Measurements from ENCODE around the gene SMURF2. TPM values are rescaled to one million over a fixed set of nuclear protein-coding genes. Genes with fewer than 3 reads are reported as not detected.
A peak's percentile ranks its signal among the peaks of the same experiment; 100 is the strongest.

The SMURF2 gene
- total RNA-seq, 1 donor from 2014 or later: 42.3 TPM

DNA sequence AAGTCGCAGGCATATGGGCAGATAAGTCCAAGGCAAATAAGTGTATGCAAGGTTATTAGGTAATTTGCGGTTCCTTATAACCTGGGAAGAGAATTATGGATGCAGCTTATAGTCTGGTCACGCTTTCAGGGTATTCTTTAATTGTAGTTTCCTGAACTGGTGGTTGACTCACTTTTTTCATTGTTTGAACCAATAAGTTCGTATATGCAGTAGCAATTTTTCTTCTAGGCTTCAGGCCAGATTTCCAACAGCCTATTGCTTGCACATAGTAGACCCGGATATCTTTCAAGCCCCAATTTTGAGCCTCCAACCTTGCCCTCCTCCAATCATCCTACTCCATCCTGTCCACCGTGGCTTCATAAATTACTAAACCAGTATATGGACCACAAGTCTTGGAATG, 142.5 kb downstream of the SMURF2 start:
- no peaks in the 10 kb centered on the region for H3K4me1 Mint-ChIP-seq (ENCODE audit: unreplicated experiment)
- H3K36me3 Mint-ChIP-seq (ENCODE audit: unreplicated experiment): peaks cover 46% of the 10 kb centered on the region
- no peaks in the 10 kb centered on the region for H3K9me3 Mint-ChIP-seq (ENCODE audit: unreplicated experiment)
- H3K4me3 Mint-ChIP-seq (ENCODE audit: unreplicated experiment): no peak overlapping the region
- H3K27me3 Mint-ChIP-seq (ENCODE audit: unreplicated experiment): no peaks in the 10 kb centered on the region
- no peak overlapping the region for H3K27ac Mint-ChIP-seq (ENCODE audit: unreplicated experiment)
- TF ChIP-seq, protein P1, sequence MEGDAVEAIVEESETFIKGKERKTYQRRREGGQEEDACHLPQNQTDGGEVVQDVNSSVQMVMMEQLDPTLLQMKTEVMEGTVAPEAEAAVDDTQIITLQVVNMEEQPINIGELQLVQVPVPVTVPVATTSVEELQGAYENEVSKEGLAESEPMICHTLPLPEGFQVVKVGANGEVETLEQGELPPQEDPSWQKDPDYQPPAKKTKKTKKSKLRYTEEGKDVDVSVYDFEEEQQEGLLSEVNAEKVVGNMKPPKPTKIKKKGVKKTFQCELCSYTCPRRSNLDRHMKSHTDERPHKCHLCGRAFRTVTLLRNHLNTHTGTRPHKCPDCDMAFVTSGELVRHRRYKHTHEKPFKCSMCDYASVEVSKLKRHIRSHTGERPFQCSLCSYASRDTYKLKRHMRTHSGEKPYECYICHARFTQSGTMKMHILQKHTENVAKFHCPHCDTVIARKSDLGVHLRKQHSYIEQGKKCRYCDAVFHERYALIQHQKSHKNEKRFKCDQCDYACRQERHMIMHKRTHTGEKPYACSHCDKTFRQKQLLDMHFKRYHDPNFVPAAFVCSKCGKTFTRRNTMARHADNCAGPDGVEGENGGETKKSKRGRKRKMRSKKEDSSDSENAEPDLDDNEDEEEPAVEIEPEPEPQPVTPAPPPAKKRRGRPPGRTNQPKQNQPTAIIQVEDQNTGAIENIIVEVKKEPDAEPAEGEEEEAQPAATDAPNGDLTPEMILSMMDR (IDR thresholded peaks at IDR 0.05): no peak
- no peak for DNase-seq (ENCODE audit: extremely low spot score, unreplicated experiment)

DNA sequence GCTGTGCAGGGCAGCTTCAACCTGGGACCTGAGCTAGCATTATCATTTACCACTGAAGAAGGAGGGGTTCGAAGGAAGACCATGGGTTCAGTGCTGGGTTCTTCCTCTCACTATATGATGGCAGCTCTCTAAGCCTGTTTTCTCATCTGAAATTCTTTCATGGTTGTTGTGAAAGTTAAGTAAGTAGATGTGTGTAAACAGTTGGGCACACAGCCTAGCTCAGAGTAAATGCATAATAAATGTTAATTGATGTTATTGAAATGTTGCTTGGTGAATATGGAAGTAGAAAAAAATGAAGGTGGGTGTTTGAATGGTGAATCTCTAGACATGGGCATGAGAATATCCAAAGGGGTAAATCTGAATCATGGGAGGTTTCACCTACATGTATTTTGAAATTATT, 146.3 kb downstream of the SMURF2 start:
- Mint-ChIP-seq H3K4me1 (ENCODE audit: unreplicated experiment) (no peaks in the 10 kb centered on the region), H3K4me3 (ENCODE audit: unreplicated experiment) (no peak overlapping the region), H3K27ac (ENCODE audit: unreplicated experiment) (no peak overlapping the region), H3K27me3 (ENCODE audit: unreplicated experiment) (no peaks in the 10 kb centered on the region), H3K9me3 (ENCODE audit: unreplicated experiment) (no peaks in the 10 kb centered on the region), H3K36me3 (ENCODE audit: unreplicated experiment) (peaks cover 57% of the 10 kb centered on the region)
- TF ChIP-seq, protein P1 (IDR thresholded peaks at IDR 0.05): no peak
- no peak for DNase-seq (ENCODE audit: extremely low spot score, unreplicated experiment)

DNA sequence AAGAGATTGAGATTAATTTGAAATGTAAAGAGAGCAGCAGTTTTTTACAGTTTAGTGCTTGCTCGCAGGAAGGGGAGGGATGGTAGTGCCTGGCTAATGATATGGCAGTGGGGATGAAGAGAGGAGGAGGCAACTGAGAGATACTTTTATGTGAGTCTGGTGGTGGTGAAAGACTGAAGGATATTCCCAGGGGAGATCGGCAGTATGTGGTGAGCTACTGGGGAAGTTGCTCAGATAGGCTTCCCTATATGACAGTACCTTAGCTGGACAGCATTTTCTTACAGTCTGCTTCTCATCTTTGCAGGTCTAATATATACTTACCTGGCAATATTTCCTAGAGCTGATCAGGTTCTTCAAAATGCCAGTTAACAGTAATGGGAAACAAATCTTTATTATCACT, 146.7 kb downstream of the SMURF2 start:
- TF ChIP-seq, protein P1 (IDR thresholded peaks at IDR 0.05): no peak
- H3K27ac Mint-ChIP-seq (ENCODE audit: unreplicated experiment): no peak overlapping the region
- H3K9me3 Mint-ChIP-seq (ENCODE audit: unreplicated experiment): no peaks in the 10 kb centered on the region
- H3K36me3 Mint-ChIP-seq (ENCODE audit: unreplicated experiment): peaks cover 61% of the 10 kb centered on the region
- no peak overlapping the region for H3K4me3 Mint-ChIP-seq (ENCODE audit: unreplicated experiment)
- no peaks in the 10 kb centered on the region for H3K4me1 Mint-ChIP-seq (ENCODE audit: unreplicated experiment)
- DNase-seq (ENCODE audit: extremely low spot score, unreplicated experiment): no peak
- no peaks in the 10 kb centered on the region for H3K27me3 Mint-ChIP-seq (ENCODE audit: unreplicated experiment)

DNA sequence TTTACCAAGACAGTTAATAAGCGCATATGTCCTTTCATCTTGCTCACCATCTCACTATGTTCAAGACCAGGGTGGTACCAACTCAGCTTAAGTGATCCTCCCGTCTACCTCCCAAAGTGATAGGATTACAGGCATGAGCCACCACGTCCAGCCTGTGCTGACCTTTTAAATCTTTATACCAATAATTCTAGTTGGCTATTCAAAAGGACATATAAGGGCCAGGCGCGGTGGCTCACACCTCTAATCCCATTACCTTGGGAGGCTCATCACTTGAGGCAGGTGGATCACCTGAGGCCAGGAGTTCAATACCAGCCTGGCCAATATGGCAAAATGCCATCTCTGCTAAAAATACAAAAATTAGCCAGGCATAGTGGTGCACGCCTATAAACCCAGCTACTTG, 152.9 kb downstream of the SMURF2 start:
- Mint-ChIP-seq H3K27me3 (ENCODE audit: unreplicated experiment) (no peaks in the 10 kb centered on the region), H3K4me3 (ENCODE audit: unreplicated experiment) (no peak overlapping the region), H3K36me3 (ENCODE audit: unreplicated experiment) (peaks cover 44% of the 10 kb centered on the region), H3K4me1 (ENCODE audit: unreplicated experiment) (peaks cover 15% of the 10 kb centered on the region), H3K9me3 (ENCODE audit: unreplicated experiment) (no peaks in the 10 kb centered on the region), H3K27ac (ENCODE audit: unreplicated experiment) (no peak overlapping the region)
- no peak for DNase-seq (ENCODE audit: extremely low spot score, unreplicated experiment)
- TF ChIP-seq, protein P1 (IDR thresholded peaks at IDR 0.05): no peak

DNA sequence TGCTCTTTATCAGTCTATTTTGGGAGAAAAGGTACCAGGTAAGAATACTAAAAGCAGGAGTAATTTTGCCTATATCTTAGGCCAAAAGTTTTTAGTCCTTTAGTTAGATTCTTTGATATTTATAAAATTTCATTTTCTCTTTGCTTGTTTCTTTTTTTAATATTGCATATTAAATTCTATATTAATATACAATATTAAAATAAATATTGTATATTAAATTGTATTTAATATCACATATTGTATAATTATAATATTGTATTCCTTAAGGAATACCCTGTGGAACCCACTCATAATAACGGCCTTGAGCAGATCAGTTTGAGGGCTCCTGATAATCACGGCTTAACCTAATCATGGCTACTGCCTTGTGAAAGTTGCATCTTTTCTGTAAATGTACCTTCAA, 153.4 kb downstream of the SMURF2 start:
- Mint-ChIP-seq H3K9me3 (ENCODE audit: unreplicated experiment) (no peaks in the 10 kb centered on the region), H3K4me3 (ENCODE audit: unreplicated experiment) (peak overlapping the region; percentile 100), H3K27me3 (ENCODE audit: unreplicated experiment) (no peaks in the 10 kb centered on the region), H3K36me3 (ENCODE audit: unreplicated experiment) (peaks cover 45% of the 10 kb centered on the region), H3K27ac (ENCODE audit: unreplicated experiment) (no peak overlapping the region), H3K4me1 (ENCODE audit: unreplicated experiment) (peaks cover 20% of the 10 kb centered on the region)
- TF ChIP-seq, protein P1 (IDR thresholded peaks at IDR 0.05): no peak
- DNase-seq (ENCODE audit: extremely low spot score, unreplicated experiment): no peak

Data from osteocyte (in vitro differentiated cells).